Subcutaneous abdominal adipose tissue (tissue), 5 donors: ENCODE data around the gene SEMA3E.

ENCODE experiments used
- H3K27ac ChIP-seq: one replicate; pipeline ENCODE4 v1.7.0; 2013; ENCODE audit warnings: low read depth, mild to moderate bottlenecking, inconsistent platforms, low read length, moderate library complexity
- H3K27me3 ChIP-seq, 5 donors: one replicate each; pipeline ENCODE4 v1.7.0; 2013; ENCODE audit warnings: low read length in 5 of 5, inconsistent platforms in 1 of 5; ENCODE audit not compliant: control insufficient read depth in 5 of 5, insufficient read depth in 4 of 5
- H3K36me3 ChIP-seq, 5 donors: one replicate each; pipeline ENCODE4 v1.7.0; 2013; ENCODE audit warnings: low read length in 5 of 5; ENCODE audit not compliant: control insufficient read depth in 5 of 5, insufficient read depth in 5 of 5
- H3K4me1 ChIP-seq, 5 donors: one replicate each; pipeline ENCODE4 v1.7.0; 2013; ENCODE audit warnings: low read length in 5 of 5, mild to moderate bottlenecking in 3 of 5, moderate library complexity in 1 of 5; ENCODE audit not compliant: control insufficient read depth in 5 of 5, insufficient read depth in 5 of 5
- H3K4me3 ChIP-seq, 5 donors: one replicate each; pipeline ENCODE4 v1.7.0; 2013; ENCODE audit warnings: low read length in 5 of 5, low read depth in 1 of 5
- H3K9ac ChIP-seq, 5 donors: one replicate each; pipeline ENCODE4 v1.7.0; 2013; ENCODE audit warnings: low read length in 5 of 5, mild to moderate bottlenecking in 4 of 5, moderate library complexity in 3 of 5
- H3K9me3 ChIP-seq, 5 donors: one replicate each; pipeline ENCODE4 v1.7.0; 2013; ENCODE audit warnings: low read length in 5 of 5; ENCODE audit not compliant: control insufficient read depth in 5 of 5
- donor health status: healthy.
- donor health status: healthy.
- donor health status: healthy.
- donor health status: healthy.
- donor health status: healthy.

The SEMA3E gene

GRCh38 chr7:83504330-83504729, 144.6 kb downstream of the SEMA3E start:
- Histone ChIP-seq H3K4me3 (no peak overlapping the region), H3K36me3 (no peaks in the 10 kb centered on the region), H3K27me3 (no peaks in the 10 kb centered on the region), H3K9me3 (no peaks in the 10 kb centered on the region), H3K4me1 (no peaks in the 10 kb centered on the region), H3K9ac (no peak overlapping the region), H3K27ac (no peak overlapping the region)

- Histone ChIP-seq H3K9me3 (no peaks in the 10 kb centered on the region), H3K27me3 (no peaks in the 10 kb centered on the region), H3K4me3 (no peak overlapping the region), H3K9ac (no peak overlapping the region), H3K4me1 (no peaks in the 10 kb centered on the region), H3K36me3 (no peaks in the 10 kb centered on the region), H3K27ac (no peak overlapping the region)
Measured at GRCh38 chr7:83502636-83503035, 146.3 kb downstream of the SEMA3E start.

- Histone ChIP-seq H3K9me3 (no peaks in the 10 kb centered on the region), H3K27me3 (no peaks in the 10 kb centered on the region), H3K4me1 (no peaks in the 10 kb centered on the region), H3K4me3 (no peak overlapping the region), H3K9ac (no peak overlapping the region), H3K27ac (no peak overlapping the region), H3K36me3 (no peaks in the 10 kb centered on the region)
Measured at GRCh38 chr7:83494683-83495082, 154.3 kb downstream of the SEMA3E start.

DNA sequence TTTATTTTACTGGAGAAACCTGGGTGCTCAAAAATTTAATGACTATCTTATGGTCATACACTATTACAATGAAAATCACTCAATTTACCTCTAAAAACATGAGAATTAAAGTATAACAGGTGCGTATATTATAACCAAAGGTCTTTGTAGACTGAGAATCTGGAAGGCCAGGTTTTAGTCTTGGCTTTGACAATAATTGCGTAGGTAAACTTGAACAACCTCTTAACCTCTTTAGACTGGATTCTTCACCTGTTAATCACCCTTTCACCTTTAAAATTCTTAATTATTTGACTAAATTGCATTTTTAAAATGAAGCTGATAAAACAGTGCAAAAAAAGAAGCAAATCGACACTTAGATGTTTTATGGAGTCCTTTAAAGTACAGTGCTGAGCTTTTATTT, 156.1 kb downstream of the SEMA3E start:
- no peaks in the 10 kb centered on the region for H3K27me3 ChIP-seq
- H3K27ac ChIP-seq, result no peak overlapping the region
- H3K9ac ChIP-seq, result no peak overlapping the region
- no peak overlapping the region for H3K4me3 ChIP-seq
- H3K9me3 ChIP-seq, result no peaks in the 10 kb centered on the region
- H3K4me1 ChIP-seq, result no peaks in the 10 kb centered on the region
- H3K36me3 ChIP-seq, result no peaks in the 10 kb centered on the region

- no peaks in the 10 kb centered on the region for H3K4me1 ChIP-seq
- no peaks in the 10 kb centered on the region for H3K9me3 ChIP-seq
- no peak overlapping the region for H3K27ac ChIP-seq
- no peak overlapping the region for H3K4me3 ChIP-seq
- H3K27me3 ChIP-seq, result no peaks in the 10 kb centered on the region
- no peak overlapping the region for H3K9ac ChIP-seq
- no peaks in the 10 kb centered on the region for H3K36me3 ChIP-seq
Measured at GRCh38 chr7:83487801-83488200, 161.1 kb downstream of the SEMA3E start.

GRCh38 chr7:83486957-83487356, 162.0 kb downstream of the SEMA3E start:
- no peak overlapping the region for H3K27ac ChIP-seq
- H3K4me3 ChIP-seq, result no peak overlapping the region
- H3K4me1 ChIP-seq, result no peaks in the 10 kb centered on the region
- no peaks in the 10 kb centered on the region for H3K36me3 ChIP-seq
- H3K27me3 ChIP-seq, result no peaks in the 10 kb centered on the region
- H3K9ac ChIP-seq, result no peak overlapping the region
- no peaks in the 10 kb centered on the region for H3K9me3 ChIP-seq

- no peaks in the 10 kb centered on the region for H3K36me3 ChIP-seq
- H3K4me3 ChIP-seq, result no peak overlapping the region
- no peaks in the 10 kb centered on the region for H3K4me1 ChIP-seq
- no peak overlapping the region for H3K9ac ChIP-seq
- no peaks in the 10 kb centered on the region for H3K9me3 ChIP-seq
- H3K27me3 ChIP-seq, result no peaks in the 10 kb centered on the region
- no peak overlapping the region for H3K27ac ChIP-seq
Measured at GRCh38 chr7:83486536-83486935, 162.4 kb downstream of the SEMA3E start.

- H3K27ac ChIP-seq, result no peak overlapping the region
- H3K9me3 ChIP-seq, result no peaks in the 10 kb centered on the region
- H3K9ac ChIP-seq, result no peak overlapping the region
- no peaks in the 10 kb centered on the region for H3K27me3 ChIP-seq
- H3K36me3 ChIP-seq, result no peaks in the 10 kb centered on the region
- H3K4me3 ChIP-seq, result no peak overlapping the region
- no peaks in the 10 kb centered on the region for H3K4me1 ChIP-seq
Measured at GRCh38 chr7:83484826-83485225, 164.1 kb downstream of the SEMA3E start.

DNA sequence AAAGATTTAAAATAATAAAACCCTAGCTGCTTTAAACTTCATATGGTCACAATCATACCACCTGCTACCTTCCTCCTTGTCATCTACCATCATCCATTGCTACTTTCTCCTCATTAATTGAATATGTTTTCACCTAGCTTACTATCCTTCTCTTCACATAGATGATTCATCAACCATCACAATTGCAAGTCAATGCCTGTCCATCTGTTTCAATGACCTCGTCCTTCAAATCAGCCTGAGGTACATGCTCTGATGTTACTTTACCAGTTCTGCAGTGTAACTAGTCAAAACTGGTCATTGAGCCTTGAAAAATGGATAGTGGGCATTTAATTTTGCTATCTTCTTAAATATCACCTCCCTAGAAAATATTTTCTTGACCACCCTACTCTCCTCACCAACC, 164.7 kb downstream of the SEMA3E start:
- Histone ChIP-seq H3K36me3 (no peaks in the 10 kb centered on the region), H3K4me1 (no peaks in the 10 kb centered on the region), H3K27me3 (no peaks in the 10 kb centered on the region), H3K9me3 (no peaks in the 10 kb centered on the region), H3K27ac (no peak overlapping the region), H3K4me3 (no peak overlapping the region), H3K9ac (no peak overlapping the region)

DNA sequence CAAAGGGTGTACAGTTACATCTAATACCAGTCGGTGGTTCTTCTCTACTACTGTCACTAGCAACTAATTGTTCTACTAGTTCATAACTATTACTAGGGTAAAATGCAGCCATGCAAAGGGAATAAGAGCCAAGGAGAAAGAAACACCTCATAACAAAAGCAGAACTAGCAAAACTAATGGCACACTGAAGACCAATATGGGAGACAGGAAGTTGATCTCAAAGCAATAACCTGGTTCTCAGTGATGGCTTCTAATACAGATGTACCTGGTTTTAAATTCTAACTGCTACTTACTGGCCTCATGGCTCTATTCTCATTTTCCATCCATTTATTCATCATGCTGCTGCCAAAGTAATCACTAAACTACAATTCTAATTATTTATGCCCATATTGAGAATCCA, 170.3 kb downstream of the SEMA3E start:
- no peak overlapping the region for H3K9ac ChIP-seq
- no peak overlapping the region for H3K27ac ChIP-seq
- no peaks in the 10 kb centered on the region for H3K27me3 ChIP-seq
- H3K4me1 ChIP-seq, result no peaks in the 10 kb centered on the region
- H3K36me3 ChIP-seq, result no peaks in the 10 kb centered on the region
- no peak overlapping the region for H3K4me3 ChIP-seq
- no peaks in the 10 kb centered on the region for H3K9me3 ChIP-seq

GRCh38 chr7:83476511-83477050, 172.4 kb downstream of the SEMA3E start:
- H3K36me3 ChIP-seq, result no peaks in the 10 kb centered on the region
- H3K9me3 ChIP-seq, result no peaks in the 10 kb centered on the region
- no peaks in the 10 kb centered on the region for H3K27me3 ChIP-seq
- no peak overlapping the region for H3K9ac ChIP-seq
- H3K4me3 ChIP-seq, result no peak overlapping the region
- H3K27ac ChIP-seq, result no peak overlapping the region
- no peaks in the 10 kb centered on the region for H3K4me1 ChIP-seq
